Neural cell (in vitro differentiated cells): ENCODE data around the gene EYS. TPM values are rescaled to one million over a fixed set of nuclear protein-coding genes. Genes with fewer than 3 reads are reported as not detected.

Experiments
- H2AFZ ChIP-seq: fragments of 200-600, 300-800 bp; sonication (generic), shearing (Covaris generic); 2 replicates; pipeline ENCODE4 v1.6.0; 2014; ENCODE audit warnings: low read depth, mild to moderate bottlenecking, antibody characterized with exemption, low read length, moderate library complexity
- H3F3A ChIP-seq: fragments of 200-600 bp; shearing (Covaris generic); 2 replicates; pipeline ENCODE4 v1.6.1; 2016; ENCODE audit warnings: mild to moderate bottlenecking, moderate library complexity, mixed read lengths, antibody characterized with exemption, low read length; ENCODE audit not compliant: insufficient read depth, poor library complexity, severe bottlenecking
- H3K27ac ChIP-seq: fragments of 200-600, 300-800 bp; sonication (generic), shearing (Covaris generic); 2 replicates; pipeline ENCODE4 v1.5.1; 2014; ENCODE audit warnings: mild to moderate bottlenecking, low read length, moderate library complexity
- H3K27me3 ChIP-seq: fragments of 300-800, 200-600 bp; sonication (generic), shearing (Covaris generic); 2 replicates; pipeline ENCODE4 v1.6.0; 2014; ENCODE audit warnings: mild to moderate bottlenecking, low read depth, low read length, moderate library complexity; ENCODE audit not compliant: insufficient read depth
- H3K36me3 ChIP-seq: fragments of 300-800, 200-600 bp; sonication (generic), shearing (Covaris generic); 2 replicates; pipeline ENCODE4 v1.5.1; 2014; ENCODE audit warnings: mild to moderate bottlenecking, antibody characterized with exemption, low read length, moderate library complexity; ENCODE audit not compliant: insufficient read depth
- H3K4me2 ChIP-seq: fragments of 300-800, 200-600 bp; sonication (generic), shearing (Covaris generic); 2 replicates; pipeline ENCODE4 v1.6.0; 2014; ENCODE audit warnings: mild to moderate bottlenecking, low read length
- H3K4me3 ChIP-seq: fragments of 300-800, 200-600 bp; sonication (generic), shearing (Covaris generic); 2 replicates; pipeline ENCODE4 v1.5.1; 2014; ENCODE audit warnings: mild to moderate bottlenecking, low read length, moderate library complexity
- H3K79me2 ChIP-seq: fragments of 200-600 bp; shearing (Covaris generic); replicated peaks from 2 replicates; pipeline ENCODE4 v1.6.0; 2014; ENCODE audit warnings: mild to moderate bottlenecking, low read length, moderate library complexity; ENCODE audit not compliant: insufficient read depth
- H3K9ac ChIP-seq: fragments of 300-800, 200-600 bp; sonication (generic), shearing (Covaris generic); 2 replicates; pipeline ENCODE4 v1.6.1; 2016; ENCODE audit warnings: mild to moderate bottlenecking, low read length, mixed read lengths
- H3K9me2 ChIP-seq: fragments of 200-600 bp; shearing (Covaris generic); 2 replicates; pipeline ENCODE4 v1.6.1; 2016; ENCODE audit warnings: mild to moderate bottlenecking, low read length, mixed read lengths; ENCODE audit not compliant: insufficient read depth
- H3K9me3 ChIP-seq: fragments of 200-600, 300-800 bp; sonication (generic), shearing (Covaris generic); 2 replicates; pipeline ENCODE4 v1.6.1; 2016; ENCODE audit warnings: mild to moderate bottlenecking, mixed run types, low read length, moderate library complexity, mixed read lengths
- H4K20me1 ChIP-seq: fragments of 200-600 bp; shearing (Covaris generic); 2 replicates; pipeline ENCODE4 v1.6.1; 2016; ENCODE audit warnings: mild to moderate bottlenecking, mixed run types; ENCODE audit not compliant: insufficient read depth
- EP300 ChIP-seq: fragments of 450-650 bp; conservative IDR thresholded peaks from 2 replicates; pipeline ENCODE4 v1.6.1; 2014; ENCODE audit warnings: antibody characterized with exemption, mild to moderate bottlenecking, moderate library complexity; ENCODE audit not compliant: poor library complexity, severe bottlenecking
- EZH2 ChIP-seq: fragments of 200-600, 300-800 bp; shearing (Covaris generic), sonication (generic); IDR thresholded peaks from 2 replicates; pipeline ENCODE4 v1.6.1; 2014; ENCODE audit warnings: antibody characterized with exemption, low read length, borderline replicate concordance, mild to moderate bottlenecking; ENCODE audit not compliant: insufficient read depth, poor library complexity, severe bottlenecking
- MXI1 ChIP-seq: fragments of 450-650 bp; conservative IDR thresholded peaks from 2 replicates; pipeline ENCODE4 v1.6.1; 2014; ENCODE audit warnings: antibody characterized with exemption, mild to moderate bottlenecking; ENCODE audit not compliant: poor library complexity, severe bottlenecking
- POLR2AphosphoS5 ChIP-seq: IDR thresholded peaks from 2 replicates; pipeline ENCODE4 v1.6.1; 2012
- RAD21 ChIP-seq: fragments of 450-650 bp; conservative IDR thresholded peaks from 2 replicates; pipeline ENCODE4 v1.6.1; 2014; ENCODE audit warnings: antibody characterized with exemption, mild to moderate bottlenecking, moderate library complexity
- SMC3 ChIP-seq: fragments of 450-650 bp; conservative IDR thresholded peaks from 2 replicates; pipeline ENCODE4 v1.6.1; 2014; ENCODE audit warnings: antibody characterized with exemption, mild to moderate bottlenecking, moderate library complexity; ENCODE audit not compliant: poor library complexity
- TAF1 ChIP-seq: IDR thresholded peaks from 2 replicates; pipeline ENCODE4 v1.6.1; 2012; ENCODE audit warnings: low read depth
- polyA plus RNA-seq: library from polyadenylated mRNA; depleted of rRNA; stranded (reverse); fragments of >200 nt; gene quantifications from 2 replicates; pipeline ENCODE4 v1.2.3, GENCODE V29; 2014
- TF ChIP-seq, protein P1 (sequence below): fragments of 450-650 bp; IDR thresholded peaks from 2 replicates; pipeline ENCODE4 v1.5.1; 2014; ENCODE audit warnings: antibody characterized with exemption, mild to moderate bottlenecking, moderate library complexity; ENCODE audit not compliant: poor library complexity, severe bottlenecking
- TF ChIP-seq, protein P2 (sequence below): IDR thresholded peaks from 2 replicates; pipeline ENCODE4 v1.6.1; 2012; ENCODE audit warnings: borderline replicate concordance

The EYS gene
- polyA plus RNA-seq, 1 donor from 2014 or later = 0.38 TPM

DNA sequence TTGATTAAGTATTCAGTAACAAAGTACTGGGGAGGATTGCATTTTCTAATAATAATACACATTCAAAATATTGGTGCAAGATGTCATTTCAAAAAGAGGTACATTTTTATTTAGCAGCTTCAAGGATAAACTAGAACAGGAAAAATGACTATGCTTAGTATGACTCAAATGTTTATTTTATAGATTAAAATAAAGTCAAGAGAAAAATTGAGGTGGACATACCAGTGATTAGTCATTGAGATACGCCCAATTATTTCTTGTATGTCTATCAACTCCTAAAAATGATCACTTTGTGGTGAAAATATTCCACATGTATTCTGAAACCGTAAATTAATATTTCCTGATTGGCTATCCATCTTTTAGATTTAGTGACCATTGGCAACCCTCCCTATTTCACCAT lies 1974.7 kb downstream of the EYS start:
- H2AFZ ChIP-seq = no peak overlapping the region
- H3K27me3 ChIP-seq = no peaks in the 10 kb centered on the region
- H3K4me2 ChIP-seq = no peak overlapping the region
- TF ChIP-seq SMC3 (no peak), MXI1 (no peak), EP300 (no peak), POLR2AphosphoS5 (no peak), TAF1 (no peak), EZH2 (no peak), RAD21 (no peak)
- TF ChIP-seq, protein P1, sequence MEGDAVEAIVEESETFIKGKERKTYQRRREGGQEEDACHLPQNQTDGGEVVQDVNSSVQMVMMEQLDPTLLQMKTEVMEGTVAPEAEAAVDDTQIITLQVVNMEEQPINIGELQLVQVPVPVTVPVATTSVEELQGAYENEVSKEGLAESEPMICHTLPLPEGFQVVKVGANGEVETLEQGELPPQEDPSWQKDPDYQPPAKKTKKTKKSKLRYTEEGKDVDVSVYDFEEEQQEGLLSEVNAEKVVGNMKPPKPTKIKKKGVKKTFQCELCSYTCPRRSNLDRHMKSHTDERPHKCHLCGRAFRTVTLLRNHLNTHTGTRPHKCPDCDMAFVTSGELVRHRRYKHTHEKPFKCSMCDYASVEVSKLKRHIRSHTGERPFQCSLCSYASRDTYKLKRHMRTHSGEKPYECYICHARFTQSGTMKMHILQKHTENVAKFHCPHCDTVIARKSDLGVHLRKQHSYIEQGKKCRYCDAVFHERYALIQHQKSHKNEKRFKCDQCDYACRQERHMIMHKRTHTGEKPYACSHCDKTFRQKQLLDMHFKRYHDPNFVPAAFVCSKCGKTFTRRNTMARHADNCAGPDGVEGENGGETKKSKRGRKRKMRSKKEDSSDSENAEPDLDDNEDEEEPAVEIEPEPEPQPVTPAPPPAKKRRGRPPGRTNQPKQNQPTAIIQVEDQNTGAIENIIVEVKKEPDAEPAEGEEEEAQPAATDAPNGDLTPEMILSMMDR = no peak
- TF ChIP-seq, protein P2, sequence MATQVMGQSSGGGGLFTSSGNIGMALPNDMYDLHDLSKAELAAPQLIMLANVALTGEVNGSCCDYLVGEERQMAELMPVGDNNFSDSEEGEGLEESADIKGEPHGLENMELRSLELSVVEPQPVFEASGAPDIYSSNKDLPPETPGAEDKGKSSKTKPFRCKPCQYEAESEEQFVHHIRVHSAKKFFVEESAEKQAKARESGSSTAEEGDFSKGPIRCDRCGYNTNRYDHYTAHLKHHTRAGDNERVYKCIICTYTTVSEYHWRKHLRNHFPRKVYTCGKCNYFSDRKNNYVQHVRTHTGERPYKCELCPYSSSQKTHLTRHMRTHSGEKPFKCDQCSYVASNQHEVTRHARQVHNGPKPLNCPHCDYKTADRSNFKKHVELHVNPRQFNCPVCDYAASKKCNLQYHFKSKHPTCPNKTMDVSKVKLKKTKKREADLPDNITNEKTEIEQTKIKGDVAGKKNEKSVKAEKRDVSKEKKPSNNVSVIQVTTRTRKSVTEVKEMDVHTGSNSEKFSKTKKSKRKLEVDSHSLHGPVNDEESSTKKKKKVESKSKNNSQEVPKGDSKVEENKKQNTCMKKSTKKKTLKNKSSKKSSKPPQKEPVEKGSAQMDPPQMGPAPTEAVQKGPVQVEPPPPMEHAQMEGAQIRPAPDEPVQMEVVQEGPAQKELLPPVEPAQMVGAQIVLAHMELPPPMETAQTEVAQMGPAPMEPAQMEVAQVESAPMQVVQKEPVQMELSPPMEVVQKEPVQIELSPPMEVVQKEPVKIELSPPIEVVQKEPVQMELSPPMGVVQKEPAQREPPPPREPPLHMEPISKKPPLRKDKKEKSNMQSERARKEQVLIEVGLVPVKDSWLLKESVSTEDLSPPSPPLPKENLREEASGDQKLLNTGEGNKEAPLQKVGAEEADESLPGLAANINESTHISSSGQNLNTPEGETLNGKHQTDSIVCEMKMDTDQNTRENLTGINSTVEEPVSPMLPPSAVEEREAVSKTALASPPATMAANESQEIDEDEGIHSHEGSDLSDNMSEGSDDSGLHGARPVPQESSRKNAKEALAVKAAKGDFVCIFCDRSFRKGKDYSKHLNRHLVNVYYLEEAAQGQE = no peak
- no peak overlapping the region for H3K27ac ChIP-seq
- H4K20me1 ChIP-seq = no peaks in the 10 kb centered on the region
- H3K4me3 ChIP-seq = no peak overlapping the region
- H3F3A ChIP-seq = no peaks in the 10 kb centered on the region
- no peaks in the 10 kb centered on the region for H3K79me2 ChIP-seq
- H3K36me3 ChIP-seq = no peaks in the 10 kb centered on the region
- no peaks in the 10 kb centered on the region for H3K9me2 ChIP-seq
- no peaks in the 10 kb centered on the region for H3K9me3 ChIP-seq
- no peak overlapping the region for H3K9ac ChIP-seq

GRCh38 chr6:63731930-63732329 lies 1975.1 kb downstream of the EYS start:
- Histone ChIP-seq H3K4me3 (no peak overlapping the region), H3K27ac (no peak overlapping the region), H4K20me1 (no peaks in the 10 kb centered on the region), H3K9me3 (no peaks in the 10 kb centered on the region), H3K79me2 (no peaks in the 10 kb centered on the region), H3K4me2 (no peak overlapping the region), H3F3A (no peaks in the 10 kb centered on the region), H3K27me3 (no peaks in the 10 kb centered on the region), H3K9ac (no peak overlapping the region), H3K36me3 (no peaks in the 10 kb centered on the region), H2AFZ (no peak overlapping the region), H3K9me2 (no peaks in the 10 kb centered on the region)
- TF ChIP-seq, protein P2 = no peak
- no peak for TF ChIP-seq RAD21
- TF ChIP-seq, protein P1 = no peak
- no peak for TF ChIP-seq EZH2
- no peak for TF ChIP-seq TAF1
- no peak for TF ChIP-seq POLR2AphosphoS5
- TF ChIP-seq EP300 = no peak
- TF ChIP-seq MXI1 = no peak
